Stimulated activated CD4-positive, alpha-beta T cell treated with anti-CD3 and anti-CD28 coated beads, Interleukin-12 subunit alpha, Interleukin-12 subunit beta, amount 100 ng/mL, for 4 hours (primary cell): ENCODE data around the gene TMEM95.

Experiments
- DNase-seq: peaks from one replicate; pipeline ENCODE4 v3.0.0-alpha.2; 2020

Gene TMEM95

GRCh38 chr17:7382901-7383300, 27.9 kb downstream of the TMEM95 start:
- DNase-seq: no peak

DNA sequence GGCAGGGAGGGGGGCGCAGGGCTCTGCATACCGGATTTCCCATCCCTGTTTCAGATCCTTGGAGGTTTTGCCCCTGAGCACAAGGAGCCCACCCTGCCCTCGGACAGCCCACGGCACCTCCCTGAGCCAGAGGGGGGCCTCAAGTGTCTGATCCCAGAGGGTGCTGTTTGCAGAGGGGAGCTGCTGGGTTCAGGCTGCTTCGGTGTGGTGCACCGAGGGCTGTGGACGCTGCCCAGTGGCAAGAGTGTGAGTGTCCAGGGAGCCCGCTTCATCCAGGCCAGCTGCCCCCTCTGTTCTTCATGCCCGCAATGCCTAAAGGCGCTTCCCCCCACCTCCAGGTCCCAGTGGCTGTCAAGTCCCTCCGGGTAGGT, 28.4 kb downstream of the TMEM95 start:
- DNase-seq: no peak

- DNase-seq: peak; percentile 77
Measured at GRCh38 chr17:7383742-7384488, 29.0 kb downstream of the TMEM95 start.

DNA sequence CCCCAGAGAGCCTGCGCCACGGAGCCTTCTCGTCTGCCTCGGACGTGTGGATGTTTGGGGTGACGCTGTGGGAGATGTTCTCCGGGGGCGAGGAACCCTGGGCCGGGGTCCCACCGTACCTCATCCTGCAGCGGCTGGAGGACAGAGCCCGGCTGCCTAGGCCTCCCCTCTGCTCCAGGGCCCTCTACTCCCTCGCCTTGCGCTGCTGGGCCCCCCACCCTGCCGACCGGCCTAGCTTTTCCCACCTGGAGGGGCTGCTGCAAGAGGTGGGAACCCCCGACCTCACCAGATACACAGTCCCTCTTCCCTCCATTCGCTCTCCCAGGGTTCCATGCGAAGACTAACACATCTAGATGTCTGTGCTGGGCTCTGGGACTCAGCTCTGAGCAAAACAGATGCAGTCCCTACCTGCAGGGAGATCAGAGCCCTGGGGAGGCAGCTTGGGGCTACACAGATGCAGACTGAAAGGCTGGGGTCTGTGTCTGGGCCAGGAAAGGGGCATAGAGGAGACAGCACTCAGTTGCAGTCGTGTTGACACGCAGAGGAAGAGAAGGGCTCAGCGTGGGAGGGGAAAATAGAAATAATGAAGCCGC, 29.6 kb downstream of the TMEM95 start:
- DNase-seq: no peak

GRCh38 chr17:7388856-7389255, 33.9 kb downstream of the TMEM95 start:
- no peak for DNase-seq

DNA sequence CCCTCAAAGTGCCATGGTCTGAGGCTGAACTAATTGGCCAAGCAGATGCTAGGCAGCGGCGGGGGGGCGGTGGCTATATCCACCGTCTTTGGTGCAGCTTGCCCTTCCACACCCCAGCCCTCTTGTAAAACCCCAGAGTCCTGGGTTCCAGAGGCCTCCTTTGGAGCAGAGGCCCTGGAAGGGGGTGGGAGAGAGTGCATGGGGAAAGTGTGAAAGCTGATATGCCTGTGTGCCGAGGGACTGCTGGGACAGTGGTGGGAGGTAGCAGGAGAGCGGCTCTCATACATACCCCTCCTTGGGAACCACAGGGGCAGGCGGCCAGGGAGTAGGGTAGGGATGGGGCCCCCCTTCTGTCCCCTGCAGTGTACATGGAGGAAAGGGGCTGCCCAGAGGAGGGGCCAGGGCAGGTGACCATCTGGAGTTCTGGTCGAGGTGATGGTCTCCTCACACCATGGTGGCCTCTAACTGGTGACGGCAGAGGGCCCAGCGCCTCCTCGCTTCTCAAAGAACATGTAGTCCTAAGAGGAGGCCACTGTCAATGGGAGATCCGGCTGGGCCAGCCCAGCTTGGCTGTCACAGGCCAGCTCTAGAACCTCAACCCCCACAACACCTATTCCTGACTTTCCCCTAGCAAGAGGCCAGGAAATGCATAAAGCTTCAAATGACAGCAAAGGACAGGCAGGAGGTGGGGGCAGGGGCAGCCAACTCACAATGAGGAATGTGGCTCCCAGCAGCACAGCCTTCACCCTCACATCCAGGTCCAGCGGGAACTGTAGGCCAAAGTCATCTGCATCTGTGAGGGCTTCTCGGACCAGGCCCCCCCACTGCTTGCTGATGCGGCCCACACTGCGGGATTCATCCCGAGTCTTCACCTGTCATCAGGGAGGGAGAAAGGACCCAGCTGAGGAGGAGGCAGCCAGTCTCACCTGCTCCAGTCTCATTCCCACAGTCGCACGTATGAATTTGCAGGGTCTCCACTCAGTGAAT, 35.3 kb downstream of the TMEM95 start:
- DNase-seq: no peak

DNA sequence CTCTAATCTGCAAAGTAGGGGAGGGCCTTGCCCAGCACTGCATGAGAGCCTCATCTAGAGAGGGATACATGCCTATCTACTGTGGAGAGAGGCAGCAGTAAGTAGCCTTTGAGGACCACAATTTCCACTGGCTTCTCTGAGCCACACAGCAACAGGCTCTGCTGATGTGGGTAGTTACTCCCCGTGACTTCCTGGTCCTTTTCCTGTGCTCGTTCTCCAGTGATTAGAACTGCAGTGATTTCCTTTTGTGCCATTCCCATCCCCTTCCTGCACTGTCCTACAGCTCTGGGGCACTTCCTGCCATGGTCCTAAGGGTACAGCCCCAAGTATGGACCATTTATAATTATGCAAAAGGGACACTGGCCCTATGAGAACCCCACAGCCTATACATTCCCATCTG, 36.4 kb downstream of the TMEM95 start:
- DNase-seq: no peak

- no peak for DNase-seq
Measured at GRCh38 chr17:7392696-7393612, 38.0 kb downstream of the TMEM95 start.

GRCh38 chr17:7393613-7394451, 38.9 kb downstream of the TMEM95 start:
- peak; percentile 60 for DNase-seq

GRCh38 chr17:7394452-7395191, 39.7 kb downstream of the TMEM95 start, which contains the start of gene PLSCR3:
PLSCR3 (minus strand) TSS chr17:7394525; CDS start chr17:7394110, 415 bp downstream.
- peak; percentile 85 for DNase-seq

DNA sequence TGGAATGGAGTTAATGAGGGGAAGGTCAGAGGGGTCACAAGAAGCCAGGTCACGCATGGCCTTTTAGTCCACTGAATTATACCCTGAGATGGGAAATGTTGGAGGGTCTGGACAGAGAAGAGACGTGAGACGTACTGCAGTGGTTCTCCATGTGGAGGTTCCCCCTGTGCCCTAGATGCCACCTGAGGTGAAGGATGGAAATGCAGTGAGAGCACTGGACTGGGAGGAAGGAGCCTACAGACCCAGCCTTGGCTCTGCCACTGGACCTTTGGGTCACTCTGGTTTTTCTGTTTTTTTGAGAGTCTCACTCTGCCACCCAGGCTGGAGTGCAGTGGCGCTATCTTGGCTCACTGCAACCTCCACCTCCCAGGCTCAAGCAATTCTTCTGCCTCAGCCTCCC, 41.2 kb downstream of the TMEM95 start:
- DNase-seq: no peak

GRCh38 chr17:7398612-7399011, 43.7 kb downstream of the TMEM95 start:
- no peak for DNase-seq

DNA sequence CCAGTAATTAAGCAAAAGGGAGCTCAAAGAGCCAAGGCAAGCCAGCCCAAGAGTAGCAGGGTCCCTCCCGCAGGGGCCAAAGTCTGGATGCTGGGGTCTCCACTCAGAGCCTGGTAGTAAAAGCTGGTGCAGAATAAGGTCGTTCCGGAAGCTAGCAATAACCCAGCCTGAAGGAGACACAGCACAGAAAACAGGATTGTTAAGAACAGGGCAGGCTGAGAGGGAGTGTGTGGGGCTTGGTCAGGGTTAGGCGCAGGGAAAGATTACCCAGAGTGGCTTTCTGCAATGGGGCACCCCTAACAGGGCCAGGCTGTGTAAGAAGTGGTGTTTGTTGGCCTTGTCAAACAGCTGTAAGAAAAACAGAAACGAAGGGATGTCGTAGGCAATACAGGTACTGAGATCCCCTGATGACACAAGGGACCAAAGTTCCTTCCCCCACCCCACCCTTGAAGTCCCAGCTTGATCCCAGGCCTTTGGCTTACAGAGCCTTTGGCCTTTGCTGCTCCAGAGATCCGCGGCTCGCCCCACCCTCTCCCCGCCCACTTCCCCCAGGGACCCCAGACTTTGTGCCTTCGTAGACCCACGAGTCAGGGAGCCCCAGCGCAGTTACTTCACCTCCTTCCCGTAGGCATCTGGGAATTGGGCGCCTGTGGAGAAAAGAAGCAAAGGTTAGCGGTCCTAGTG, 48.2 kb downstream of the TMEM95 start:
- no peak for DNase-seq

DNA sequence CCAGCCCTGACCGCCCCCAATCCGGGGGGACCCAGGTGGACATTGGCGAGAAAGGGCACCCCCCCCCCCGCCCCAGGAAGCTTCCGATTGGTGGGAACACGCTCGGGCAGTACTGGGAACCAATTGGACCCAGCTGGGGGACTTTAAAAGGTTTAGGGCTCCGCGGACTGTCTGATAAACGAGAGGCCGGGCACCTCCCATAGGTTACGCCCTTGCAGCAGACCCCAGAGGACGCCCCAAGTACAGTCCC, 48.7 kb downstream of the TMEM95 start:
- no peak for DNase-seq

GRCh38 chr17:7403977-7404736, 49.2 kb downstream of the TMEM95 start, which contains the start of gene TMEM256:
TMEM256 (minus strand) TSS chr17:7404097; CDS start chr17:7404084, 13 bp downstream.
- DNase-seq: peak; percentile 93

DNA sequence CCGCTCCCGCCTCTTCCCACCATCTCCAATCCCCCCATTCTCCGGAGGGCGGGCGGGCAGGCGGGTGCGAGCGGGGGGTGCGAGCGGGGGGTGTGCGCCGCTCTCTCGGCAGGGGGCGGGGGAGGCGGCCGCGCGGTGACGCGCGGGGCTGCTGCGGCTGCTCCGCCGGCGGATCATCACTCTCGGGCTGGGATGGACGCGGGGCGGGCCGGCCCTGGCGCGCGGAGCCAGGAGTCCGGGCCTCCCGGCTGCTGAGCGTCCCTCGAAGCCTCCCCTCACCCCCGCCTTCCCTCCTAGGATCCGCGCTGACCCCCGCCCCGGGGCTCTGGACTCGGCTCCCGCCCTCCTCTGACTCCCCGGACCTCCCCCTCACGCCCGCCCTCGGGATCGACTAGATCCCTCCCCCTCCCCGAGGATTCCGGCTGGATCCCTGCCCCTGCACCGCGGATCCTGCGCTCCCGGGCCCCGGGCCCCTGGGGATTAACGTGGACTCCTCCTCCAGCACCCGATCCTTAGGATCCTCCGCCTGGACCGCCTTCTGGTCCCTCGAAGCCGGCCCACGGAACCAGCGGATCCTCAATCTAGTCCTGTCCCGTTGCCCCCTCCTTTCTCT, 49.9 kb downstream of the TMEM95 start:
- DNase-seq: peak; percentile 63

- no peak for DNase-seq
Measured at GRCh38 chr17:7405350-7406234, 50.6 kb downstream of the TMEM95 start.
